Purkinje cell (primary cell): ENCODE measurements around the gene ITLN1. TPM values are rescaled to one million over a fixed set of nuclear protein-coding genes. Genes with fewer than 3 reads are reported as not detected.

ENCODE experiments used
- polyA plus RNA-seq: library from polyadenylated mRNA; unstranded; fragments of >200 nt; fragmentation: Nextera tagmentation; gene quantifications from 2 replicates; pipeline ENCODE4 v1.2.1, GENCODE V29; 2014

Gene ITLN1
- not detected in 2 replicates for polyA plus RNA-seq

GRCh38 chr1:160885042-160885441 lies at the start of gene ITLN1:
TSS of gene ITLN1 (minus strand) at chr1:160885180. CDS start at chr1:160884877, 303 bp downstream.

GRCh38 chr1:160862203-160863060 lies 22.5 kb downstream of the ITLN1 start, which contains the start of gene CD244:
TSS of gene CD244 (minus strand) at chr1:160862887. CDS start at chr1:160862677, 210 bp downstream.

Other genes starting within 250 kb of the ITLN1 start
- gene SLAMF1, start 238.1 kb downstream of the ITLN1 start, polyA plus RNA-seq = not detected in 2 replicates
- not detected in 2 replicates for gene CD48, start 173.4 kb downstream of the ITLN1 start, polyA plus RNA-seq
- gene SLAMF7, start 145.9 kb downstream of the ITLN1 start, polyA plus RNA-seq = not detected in 2 replicates
- not detected in 2 replicates for gene LY9, start 89.0 kb downstream of the ITLN1 start, polyA plus RNA-seq
- 0.47 TPM in 1 of 2 replicates, not detected in the other for gene CD244, start 22.3 kb downstream of the ITLN1 start, polyA plus RNA-seq
- not detected in 2 replicates for gene ITLN2, start 69.6 kb upstream of the ITLN1 start, polyA plus RNA-seq
- gene F11R, start 136.0 kb upstream of the ITLN1 start, polyA plus RNA-seq = 0.10 TPM in 1 of 2 replicates, not detected in the other
- gene TSTD1, start 153.8 kb upstream of the ITLN1 start, polyA plus RNA-seq = 35.1 and 74.9 TPM in 2 replicates
- 0.36 and 1.1 TPM in 2 replicates for gene USF1, start 160.8 kb upstream of the ITLN1 start, polyA plus RNA-seq
- gene ARHGAP30, start 184.7 kb upstream of the ITLN1 start, polyA plus RNA-seq = 0.11 TPM in 1 of 2 replicates, not detected in the other
- gene NECTIN4, start 204.4 kb upstream of the ITLN1 start, polyA plus RNA-seq = not detected in 2 replicates
- gene KLHDC9, start 213.2 kb upstream of the ITLN1 start, polyA plus RNA-seq = 8.0 and 17.1 TPM in 2 replicates
- gene PFDN2, start 232.9 kb upstream of the ITLN1 start, polyA plus RNA-seq = 92.1 and 97.1 TPM in 2 replicates
- 35.5 and 38.5 TPM in 2 replicates for gene NIT1, start 232.9 kb upstream of the ITLN1 start, polyA plus RNA-seq
- 27.4 and 28.0 TPM in 2 replicates for gene DEDD, start 247.5 kb upstream of the ITLN1 start, polyA plus RNA-seq